SIG-M5 treated with dmso at 0.1 percent for 504 hours (cell line): ENCODE results near the gene GRHL3.

Experiments used
- DNase-seq: peaks from one replicate; lab custom pipeline; 2025; ENCODE audit not compliant: unreplicated experiment; lab: John Stamatoyannopoulos, UW

Gene GRHL3

DNA sequence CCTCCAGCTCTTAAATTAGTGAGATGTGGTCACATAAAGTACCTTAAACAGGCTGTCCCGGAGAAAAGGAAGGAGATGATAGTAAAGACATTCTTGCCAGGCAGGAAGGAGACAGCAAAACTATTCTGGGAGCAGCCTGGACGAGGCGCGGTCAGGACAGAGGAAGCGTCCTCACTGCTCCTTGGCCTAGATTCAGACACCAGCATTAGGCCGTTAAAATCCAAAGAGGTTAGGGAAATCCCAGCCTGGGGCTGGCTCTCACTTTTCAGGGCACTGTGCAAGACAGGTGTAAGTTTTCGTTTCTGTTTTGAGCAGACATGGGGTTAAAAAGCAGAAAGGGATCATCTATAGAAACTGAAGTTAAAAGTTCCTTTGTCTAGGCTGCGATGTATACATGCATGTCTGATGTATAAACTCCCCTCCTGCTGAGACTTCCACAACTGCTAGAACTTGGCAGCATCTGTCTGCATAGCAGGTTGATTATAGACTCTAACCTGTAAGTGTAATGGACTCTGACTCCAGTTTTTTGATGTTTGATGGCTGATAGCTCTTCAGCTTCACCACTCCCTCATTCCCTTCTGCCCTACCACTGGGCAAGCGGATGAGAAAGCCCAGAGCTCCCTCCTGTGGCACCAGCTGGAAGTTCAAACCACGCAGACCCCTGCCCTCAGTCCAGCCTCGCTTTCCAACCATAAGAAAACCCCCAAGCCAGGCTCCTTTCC lies 72.9 kb downstream of the GRHL3 start:
- DNase-seq = peak; percentile 25

GRCh38 chr1:24392604-24392946 lies 73.4 kb downstream of the GRHL3 start:
- no peak for DNase-seq

GRCh38 chr1:24392982-24393650 lies 74.0 kb downstream of the GRHL3 start:
- DNase-seq = no peak

DNA sequence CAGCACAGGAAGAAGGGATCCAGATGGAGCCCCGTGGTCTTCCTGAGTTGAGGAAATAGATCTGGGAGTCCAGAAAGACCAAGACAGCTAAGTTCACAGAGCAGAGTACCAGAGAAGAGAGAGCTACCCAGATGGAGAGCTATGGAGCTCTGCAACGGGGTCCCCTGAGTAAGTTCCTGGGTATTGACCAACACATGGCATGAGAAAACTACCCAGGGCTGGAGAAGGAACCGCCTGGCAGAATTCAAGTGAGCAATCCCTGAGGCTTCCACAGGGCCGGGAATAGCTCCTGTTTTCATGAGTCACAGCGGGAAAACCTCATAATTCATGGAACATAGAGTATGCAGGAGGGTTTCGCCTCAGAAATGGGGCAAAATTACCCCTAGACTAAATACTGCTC lies 74.7 kb downstream of the GRHL3 start:
- DNase-seq = no peak

DNA sequence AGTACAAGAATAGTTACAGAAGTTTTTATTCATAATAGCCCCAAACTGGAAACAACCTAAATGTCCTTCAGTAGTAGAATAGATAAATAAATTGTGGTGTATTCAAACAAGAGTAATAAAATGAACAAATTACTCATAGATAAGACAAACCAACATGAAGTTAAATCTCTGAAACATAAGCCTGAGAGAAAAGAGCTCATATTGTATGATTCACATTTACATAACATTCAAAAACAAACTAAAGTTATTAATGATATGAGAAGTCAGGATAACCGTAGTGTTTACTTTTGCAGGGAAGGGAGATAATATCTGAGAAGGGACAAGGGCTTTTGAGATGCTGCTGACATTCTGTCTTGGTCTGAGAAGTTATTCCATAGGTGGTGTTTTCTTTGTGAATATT lies 80.9 kb downstream of the GRHL3 start:
- no peak for DNase-seq

- DNase-seq = no peak
Observed at GRCh38 chr1:24403806-24404205, 84.6 kb downstream of the GRHL3 start.
